SK-MEL-5 (cell line): ENCODE measurements around the gene R3HDM2. TPM values are rescaled to one million over a fixed set of nuclear protein-coding genes. Genes with fewer than 3 reads are reported as not detected.
"Not testable (repeated sequence)": the region's sequence is repeated elsewhere in the genome, so short reads cannot be mapped to it uniquely, and the experiment has no call there.

Experiments used
- DNase-seq: peaks from one replicate; pipeline ENCODE4 v3.0.0-alpha.2; 2016; ENCODE audit warnings: low read depth, low spot score
- in situ Hi-C: cut with HindIII; loops from 2 replicates; pipeline ENCODE4 v1.10.0; 2016; ENCODE audit warnings: low sequenced_read_pairs, high pct_unique_total_duplicates, low pct_unique_long_range_greater_than_20kb
- total RNA-seq: library from RNA; depleted of rRNA; stranded (reverse); fragments of >200 nt; shearing (Covaris generic); gene quantifications from 2 replicates; pipeline ENCODE4 v1.2.3, GENCODE V29; 2014

The R3HDM2 gene
- total RNA-seq, 1 experiment from 2014 or later, result 15.2 TPM

GRCh38 chr12:57439762-57440266, 9.0 kb upstream of the R3HDM2 start:
- peak; percentile 41 for DNase-seq
- in situ Hi-C loops, result no loop called here

- no peak for DNase-seq
- in situ Hi-C loops, result no loop called here
These were observed 7.6 kb upstream of the R3HDM2 start for GRCh38 chr12:57438400-57438799.

- DNase-seq, result no peak
- in situ Hi-C loops, result no loop called here
These were observed 4.5 kb upstream of the R3HDM2 start for GRCh38 chr12:57435293-57435692.

- in situ Hi-C loops, result no loop called here
- no peak for DNase-seq
These were observed 3.8 kb upstream of the R3HDM2 start, which contains the start of gene INHBC for GRCh38 chr12:57434517-57435223. INHBC (plus strand) TSS chr12:57434784; CDS start chr12:57434887, 103 bp downstream.

GRCh38 chr12:57433370-57433769, 2.5 kb upstream of the R3HDM2 start:
- in situ Hi-C loops, result no loop called here
- no peak for DNase-seq

GRCh38 chr12:57431654-57432188, 878 bp upstream of the R3HDM2 start:
- in situ Hi-C loops, result no loop called here
- no peak for DNase-seq

GRCh38 chr12:57430112-57430930, 522 bp downstream of the R3HDM2 start:
- peak; percentile 28 for DNase-seq

GRCh38 chr12:57429473-57430111, 1.3 kb downstream of the R3HDM2 start:
- in situ Hi-C loops, result no loop called here
- DNase-seq, result no peak

More at GRCh38 chr12:57430112-57430930, 522 bp downstream of the R3HDM2 start:
- in situ Hi-C loops, result no loop called here

GRCh38 chr12:57428965-57429364, 1.9 kb downstream of the R3HDM2 start:
- in situ Hi-C loops, result no loop called here
- DNase-seq, result no peak

- in situ Hi-C loops, DNase-seq: not testable (repeated sequence)
These were observed 3.9 kb downstream of the R3HDM2 start for GRCh38 chr12:57426948-57427347.

- DNase-seq, result no peak
- in situ Hi-C loops, result no loop called here
These were observed 10.4 kb downstream of the R3HDM2 start for GRCh38 chr12:57420482-57420881.

GRCh38 chr12:57419495-57419894, 11.3 kb downstream of the R3HDM2 start:
- no peak for DNase-seq
- in situ Hi-C loops, result no loop called here

- in situ Hi-C loops, result no loop called here
- no peak for DNase-seq
These were observed 12.6 kb downstream of the R3HDM2 start for GRCh38 chr12:57418255-57418654.

GRCh38 chr12:57416039-57416996, 14.5 kb downstream of the R3HDM2 start:
- DNase-seq, result no peak
- in situ Hi-C loops, result no loop called here

- DNase-seq, result no peak
- in situ Hi-C loops, result no loop called here
These were observed 15.8 kb downstream of the R3HDM2 start for GRCh38 chr12:57415088-57415487.

- DNase-seq, in situ Hi-C loops: not testable (repeated sequence)
These were observed 16.7 kb downstream of the R3HDM2 start for GRCh38 chr12:57414160-57414559.

GRCh38 chr12:57410534-57410933, 20.3 kb downstream of the R3HDM2 start:
- no peak for DNase-seq
- in situ Hi-C loops, result no loop called here
